Measurements from ENCODE around the gene DNAH17. TPM values are rescaled to one million over a fixed set of nuclear protein-coding genes. Genes with fewer than 3 reads are reported as not detected.

DNAH17 gene
- total and polyA plus RNA-seq, 2 donors (not counting 3 experiments of a cell fraction or from before 2014, with no cell fraction given), result not detected

GRCh38 chr17:78429618-78429995, 147.6 kb downstream of the DNAH17 start:
- Histone ChIP-seq H3K36me3 (ENCODE audit: control insufficient read depth in 2 of 2, extremely low read depth in 1 of 2, insufficient read depth in 2 of 2, low read length in 2 of 2) (peaks cover 2 to 28% of the 10 kb centered on the region in 2 experiments), H3K79me2 (ENCODE audit: control insufficient read depth, insufficient read depth, low read length) (no peaks in the 10 kb centered on the region), H3K27me3 (ENCODE audit: control insufficient read depth in 2 of 2, insufficient read depth in 2 of 2, low read length in 2 of 2) (no peaks in the 10 kb centered on the region), H2AFZ (ENCODE audit: low read depth, low read length) (no peak overlapping the region), H3K27ac (ENCODE audit: insufficient read depth, low read depth, low read length) (no peak overlapping the region), H4K20me1 (replicated peaks; ENCODE audit: control insufficient read depth, extremely low read depth, insufficient read depth, low read length) (no peaks in the 10 kb centered on the region), H3K4me3 (replicated peaks in 1 of 3; ENCODE audit: insufficient read depth in 1 of 3, low read depth in 1 of 3, low read length in 3 of 3) (no peak overlapping the region), H3K9me1 (replicated peaks; ENCODE audit: control insufficient read depth, extremely low read depth, insufficient read depth, low read length) (no peaks in the 10 kb centered on the region), H3K4me2 (ENCODE audit: insufficient read depth, low read length) (no peak overlapping the region), H3K4me1 (ENCODE audit: control insufficient read depth, extremely low read depth, insufficient read depth, low read length) (no peaks in the 10 kb centered on the region), H3K9ac (replicated peaks; ENCODE audit: extremely low read depth, insufficient read depth, low read length) (no peak overlapping the region), H3K9me3 (replicated peaks; ENCODE audit: control insufficient read depth, insufficient read depth, low read length) (no peaks in the 10 kb centered on the region)
- dilution Hi-C loops (cut with MboI; ENCODE audit: extremely low pct_ligation_motif_present, low sequenced_read_pairs), result no loop called here
- ChIA-PET POLR2A (no interaction called here), CTCF (no interaction called here)
- FAIRE-seq, result no peak
- TF ChIP-seq GATA2 (IDR thresholded peaks at IDR 0.05; ENCODE audit: insufficient read depth, insufficient read length, low read depth, low read length) (no peak), MAX (IDR thresholded peaks at IDR 0.05; ENCODE audit: insufficient read depth, insufficient read length) (no peak), POLR2AphosphoS5 (IDR thresholded peaks at IDR 0.05; ENCODE audit: insufficient read depth, low read depth, low read length) (no peak), EZH2 (IDR thresholded peaks at IDR 0.05; ENCODE audit: borderline replicate concordance, low read depth, low read length, severe bottlenecking) (no peak), MYC (IDR thresholded peaks at IDR 0.05; ENCODE audit: low read depth, low read length) (no peak), FOS (IDR thresholded peaks at IDR 0.05; ENCODE audit: borderline replicate concordance, insufficient read depth, low read length) (no peak), POLR2A (IDR thresholded peaks at IDR 0.05; ENCODE audit: low read depth, low read length) (no peak), JUN (IDR thresholded peaks at IDR 0.05; ENCODE audit: borderline replicate concordance, insufficient read depth, insufficient read length, low read depth) (no peak)
- TF ChIP-seq, protein P1, sequence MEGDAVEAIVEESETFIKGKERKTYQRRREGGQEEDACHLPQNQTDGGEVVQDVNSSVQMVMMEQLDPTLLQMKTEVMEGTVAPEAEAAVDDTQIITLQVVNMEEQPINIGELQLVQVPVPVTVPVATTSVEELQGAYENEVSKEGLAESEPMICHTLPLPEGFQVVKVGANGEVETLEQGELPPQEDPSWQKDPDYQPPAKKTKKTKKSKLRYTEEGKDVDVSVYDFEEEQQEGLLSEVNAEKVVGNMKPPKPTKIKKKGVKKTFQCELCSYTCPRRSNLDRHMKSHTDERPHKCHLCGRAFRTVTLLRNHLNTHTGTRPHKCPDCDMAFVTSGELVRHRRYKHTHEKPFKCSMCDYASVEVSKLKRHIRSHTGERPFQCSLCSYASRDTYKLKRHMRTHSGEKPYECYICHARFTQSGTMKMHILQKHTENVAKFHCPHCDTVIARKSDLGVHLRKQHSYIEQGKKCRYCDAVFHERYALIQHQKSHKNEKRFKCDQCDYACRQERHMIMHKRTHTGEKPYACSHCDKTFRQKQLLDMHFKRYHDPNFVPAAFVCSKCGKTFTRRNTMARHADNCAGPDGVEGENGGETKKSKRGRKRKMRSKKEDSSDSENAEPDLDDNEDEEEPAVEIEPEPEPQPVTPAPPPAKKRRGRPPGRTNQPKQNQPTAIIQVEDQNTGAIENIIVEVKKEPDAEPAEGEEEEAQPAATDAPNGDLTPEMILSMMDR (IDR thresholded peaks at IDR 0.05; ENCODE audit: extremely low read depth in 1 of 2, insufficient read depth in 1 of 2, low read depth in 1 of 2, low read length in 2 of 2), result no peak
- no peak for DNase-seq (ENCODE audit: low read depth, low spot score)
- intact Hi-C loops (cut with micrococcal nuclease), result no loop called here
- no TSS peak for BruUV-seq (replicated peaks)

All from endothelial cell of umbilical vein (primary cell).